Mucosa of descending colon (tissue), 3 donors: ENCODE data around the gene IZUMO4. TPM values are rescaled to one million over a fixed set of nuclear protein-coding genes. Genes with fewer than 3 reads are reported as not detected.

Source experiments
- ATAC-seq: fragments of 200-7000 bp; cut with Tn5 transposase; one replicate; pipeline ENCODE4 v1.9.1; 2020; ENCODE audit warnings: mild to moderate bottlenecking, moderate library complexity
- DNase-seq, 3 donors: peaks; one replicate each; pipeline ENCODE4 v3.0.0-alpha.2; 2020
- H3K36me3 ChIP-seq: fragments of 200-600 bp; one replicate; pipeline ENCODE4 v1.8.0; 2021; ENCODE audit warnings: low read depth, mild to moderate bottlenecking
- H3K4me1 ChIP-seq: fragments of 200-600 bp; one replicate; pipeline ENCODE4 v1.8.0; 2021; ENCODE audit warnings: low read depth, mild to moderate bottlenecking
- H3K4me3 ChIP-seq: fragments of 200-600 bp; one replicate; pipeline ENCODE4 v1.8.0; 2021; ENCODE audit warnings: mild to moderate bottlenecking
- H3K9me3 ChIP-seq: fragments of 200-600 bp; one replicate; pipeline ENCODE4 v1.8.0; 2021; ENCODE audit warnings: mild to moderate bottlenecking
- intact Hi-C, 2 donors: fragments of 100-400 bp; cut with DNase I in 1 of 2; cut with micrococcal nuclease in 1 of 2; formaldehyde crosslinking; loops; one replicate each; pipeline versions ENCODE4 v1.11.0 to v1.11.1; 2022; cut with DNase I, micrococcal nuclease
- total RNA-seq, 3 donors: library from RNA; stranded (reverse); fragmentation: NEBNext Ultra II Directional in 2 of 3; extraction: Animal tissue kit (Norgen Biotek cat#: 25700) in 2 of 3; gene quantifications; one replicate each; pipeline versions ENCODE4 v1.2.1 to v1.2.4, GENCODE V29; 2021 to 2023
- TF ChIP-seq, protein P1 (sequence below): fragments of 200-600 bp; IDR thresholded peaks from one replicate; pipeline ENCODE4 v1.8.0; 2022; ENCODE audit warnings: antibody characterized with exemption, mild to moderate bottlenecking
- donor health status: DM: no; HTN: no; CAD: no; lungs with moderate emphysema.
- donor health status: DM: no; HTN: no; CAD: no.
- donor health status: DM: no; HTN: yes; CAD: no.

Gene IZUMO4
- total RNA-seq, 3 donors from 2014 or later, result 2.2 to 5.3 (median 3.4) TPM

- ATAC-seq (no peak), DNase-seq (no peak)
- TF ChIP-seq, protein P1, sequence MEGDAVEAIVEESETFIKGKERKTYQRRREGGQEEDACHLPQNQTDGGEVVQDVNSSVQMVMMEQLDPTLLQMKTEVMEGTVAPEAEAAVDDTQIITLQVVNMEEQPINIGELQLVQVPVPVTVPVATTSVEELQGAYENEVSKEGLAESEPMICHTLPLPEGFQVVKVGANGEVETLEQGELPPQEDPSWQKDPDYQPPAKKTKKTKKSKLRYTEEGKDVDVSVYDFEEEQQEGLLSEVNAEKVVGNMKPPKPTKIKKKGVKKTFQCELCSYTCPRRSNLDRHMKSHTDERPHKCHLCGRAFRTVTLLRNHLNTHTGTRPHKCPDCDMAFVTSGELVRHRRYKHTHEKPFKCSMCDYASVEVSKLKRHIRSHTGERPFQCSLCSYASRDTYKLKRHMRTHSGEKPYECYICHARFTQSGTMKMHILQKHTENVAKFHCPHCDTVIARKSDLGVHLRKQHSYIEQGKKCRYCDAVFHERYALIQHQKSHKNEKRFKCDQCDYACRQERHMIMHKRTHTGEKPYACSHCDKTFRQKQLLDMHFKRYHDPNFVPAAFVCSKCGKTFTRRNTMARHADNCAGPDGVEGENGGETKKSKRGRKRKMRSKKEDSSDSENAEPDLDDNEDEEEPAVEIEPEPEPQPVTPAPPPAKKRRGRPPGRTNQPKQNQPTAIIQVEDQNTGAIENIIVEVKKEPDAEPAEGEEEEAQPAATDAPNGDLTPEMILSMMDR, result no peak
- Histone ChIP-seq H3K9me3 (no peaks in the 10 kb centered on the region), H3K4me3 (no peak overlapping the region), H3K4me1 (no peaks in the 10 kb centered on the region), H3K36me3 (peaks cover 6% of the 10 kb centered on the region)
- intact Hi-C loops, result no loop called here
Measured at GRCh38 chr19:2136796-2137195, 40.1 kb downstream of the IZUMO4 start.

GRCh38 chr19:2138061-2138728, 41.5 kb downstream of the IZUMO4 start:
- Histone ChIP-seq H3K4me1 (no peaks in the 10 kb centered on the region), H3K4me3 (no peak overlapping the region), H3K36me3 (peaks cover 6% of the 10 kb centered on the region), H3K9me3 (no peaks in the 10 kb centered on the region)
- intact Hi-C loops, result no loop called here
- ATAC-seq, result no peak
- no peak for DNase-seq
- TF ChIP-seq, protein P1, result no peak

DNA sequence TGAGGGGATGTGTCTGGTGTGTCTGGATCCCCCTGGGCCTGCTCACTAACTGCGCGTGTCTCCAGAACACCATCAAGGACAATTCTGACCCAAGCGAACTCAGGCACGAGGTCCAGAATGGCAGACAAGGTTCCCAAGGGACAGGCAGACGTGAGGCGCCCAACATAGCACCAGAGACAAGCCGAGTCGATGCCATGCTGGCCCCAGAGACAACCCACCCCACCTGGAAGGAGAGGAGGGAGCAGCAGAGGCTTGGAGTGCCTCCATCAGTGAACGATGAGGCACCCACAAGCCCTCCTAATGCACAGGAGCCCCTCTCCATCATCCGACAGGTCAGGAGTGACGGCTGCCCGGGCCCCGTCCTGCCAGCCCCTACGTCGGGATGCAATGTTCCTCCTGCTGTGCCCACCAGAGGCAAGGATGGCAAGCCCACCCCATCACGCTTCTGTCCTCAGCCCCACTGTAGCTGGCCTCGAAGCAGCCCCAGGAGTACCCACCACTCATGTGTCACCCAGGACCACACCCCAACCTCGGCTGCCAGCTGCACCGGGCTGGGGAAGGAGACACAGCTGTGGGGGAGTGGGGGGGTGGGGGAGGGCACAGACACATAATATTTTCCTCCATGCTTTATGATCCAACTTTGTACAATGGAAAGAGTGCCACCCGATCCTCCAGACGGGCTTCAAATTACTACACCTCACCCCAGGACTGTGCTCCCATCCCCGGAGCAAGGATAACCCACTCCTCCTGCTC, 42.8 kb downstream of the IZUMO4 start:
- ATAC-seq (no peak), DNase-seq (no peak)
- H3K4me1 ChIP-seq, result no peaks in the 10 kb centered on the region
- intact Hi-C loops, result no loop called here
- H3K9me3 ChIP-seq, result no peaks in the 10 kb centered on the region
- TF ChIP-seq, protein P1, result no peak
- peaks cover 6% of the 10 kb centered on the region for H3K36me3 ChIP-seq
- no peak overlapping the region for H3K4me3 ChIP-seq

GRCh38 chr19:2140138-2140569, 43.4 kb downstream of the IZUMO4 start:
- Histone ChIP-seq H3K36me3 (peaks cover 6% of the 10 kb centered on the region), H3K4me1 (no peaks in the 10 kb centered on the region), H3K4me3 (no peak overlapping the region), H3K9me3 (no peaks in the 10 kb centered on the region)
- intact Hi-C loops, result no loop called here
- DNase-seq, result no peak
- TF ChIP-seq, protein P1, result no peak
- ATAC-seq, result no peak

DNA sequence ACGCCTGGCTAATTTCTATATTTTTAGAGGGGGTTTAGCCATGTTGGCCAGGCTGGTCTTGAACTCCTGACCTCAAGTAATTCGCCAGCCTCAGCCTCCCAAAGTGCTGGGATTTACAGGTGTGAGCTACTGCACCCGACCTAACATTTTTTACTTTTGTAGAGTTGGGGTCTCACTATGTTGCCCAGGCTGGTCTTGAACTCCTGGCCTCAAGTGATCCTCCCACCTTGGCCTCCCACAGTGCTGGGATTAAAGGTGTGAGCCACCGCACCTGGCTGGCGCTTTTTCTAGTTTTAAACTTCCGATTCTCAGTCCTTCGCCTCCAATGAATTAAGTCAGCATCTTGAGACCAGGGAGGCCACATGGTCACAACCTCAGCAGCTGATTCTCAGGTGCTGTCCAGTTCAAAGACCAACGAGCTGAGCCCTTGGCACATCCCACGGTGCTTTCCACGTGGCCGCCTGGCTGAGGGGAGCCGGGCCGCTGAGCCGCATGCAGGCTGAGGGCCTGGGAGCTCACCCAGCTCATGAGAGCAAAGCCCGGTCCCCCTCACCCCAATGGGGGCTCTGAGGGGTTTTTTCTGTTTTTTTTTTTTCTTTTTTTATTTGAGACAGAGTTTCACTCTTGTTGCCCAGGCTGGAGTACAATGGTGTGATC, 45.6 kb downstream of the IZUMO4 start:
- H3K36me3 ChIP-seq, result peaks cover 3% of the 10 kb centered on the region
- DNase-seq, result no peak
- no peaks in the 10 kb centered on the region for H3K4me1 ChIP-seq
- H3K9me3 ChIP-seq, result no peaks in the 10 kb centered on the region
- intact Hi-C loops, result no loop called here
- no peak for ATAC-seq
- no peak overlapping the region for H3K4me3 ChIP-seq
- TF ChIP-seq, protein P1, result no peak
